ENCODE results near the gene MCF2L2.

MCF2L2 gene

DNA sequence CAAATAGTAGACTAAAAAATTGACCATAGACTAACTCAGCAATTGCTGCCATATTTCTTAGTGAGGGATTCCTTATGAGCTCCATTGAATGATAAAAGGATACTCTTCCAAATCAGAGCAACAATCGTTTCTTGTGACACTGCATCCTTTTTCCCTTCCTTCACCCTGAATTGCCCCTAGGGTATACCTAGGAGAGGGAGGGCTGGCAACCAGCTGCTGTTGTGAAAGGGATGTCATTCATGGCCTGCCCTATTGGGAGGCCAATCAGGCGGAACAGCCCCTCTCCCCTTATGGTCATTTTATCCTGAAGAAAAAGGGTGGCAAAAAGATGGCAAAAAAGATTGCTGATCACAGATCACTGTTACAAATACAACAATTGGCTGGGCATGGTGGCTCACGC, 149.0 kb downstream of the MCF2L2 start:
- no peak for TF ChIP-seq Cebpa-rat (IDR thresholded peaks at IDR 0.05)

DNA sequence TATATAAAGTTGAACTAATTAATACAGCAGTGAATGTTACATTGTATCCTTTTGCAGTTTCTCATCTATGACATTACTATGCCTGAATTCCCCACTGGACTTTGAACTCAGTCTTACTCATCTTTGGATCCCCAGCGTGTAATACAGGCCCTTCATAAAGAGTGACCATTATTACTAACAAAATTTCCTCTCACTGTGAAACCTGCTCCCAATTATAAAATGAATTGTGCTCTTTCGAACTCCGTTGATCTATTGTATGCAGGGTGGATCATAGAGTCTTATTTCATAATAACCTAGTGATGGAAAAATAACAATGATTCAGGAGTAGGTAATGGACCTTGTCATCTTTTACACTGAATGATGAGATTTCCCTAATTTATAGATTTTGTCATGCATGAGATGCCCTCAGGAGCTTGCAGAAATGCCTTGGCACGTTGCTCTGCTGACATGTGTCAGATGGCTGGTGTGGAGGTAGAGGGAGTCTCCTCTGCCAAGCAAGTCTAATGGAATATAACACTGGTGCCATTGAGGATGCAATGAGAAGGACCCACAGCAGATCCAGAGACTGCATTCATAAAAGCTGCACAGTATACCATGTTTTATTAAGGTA, 149.8 kb downstream of the MCF2L2 start:
- Histone ChIP-seq H3K36me3 (no peaks in the 10 kb centered on the region), H3K27ac (no peak overlapping the region), H3K4me1 (peaks cover 8 to 43% (median 30%) of the 10 kb centered on the region in 10 experiments; a peak in 18 of 20 replicates), H3K27me3 (no peaks in the 10 kb centered on the region), H3K9me3 (replicated peaks in 1 of 11) (no peaks in the 10 kb centered on the region), H3K9ac (no peak overlapping the region), H3K4me2 (no peak overlapping the region), H4K20me1 (no peaks in the 10 kb centered on the region), H3K4me3 (no peak overlapping the region)
- no peak for TF ChIP-seq Cebpa-rat (IDR thresholded peaks at IDR 0.05)

More for the DNA sequence above, 149.0 kb downstream of the MCF2L2 start:
- Histone ChIP-seq H3K4me2 (peak overlapping the region in 7 of 11 experiments; percentile 6 to 62 (median 19); a peak in 6 of 22 replicates), H3K9me3 (replicated peaks in 1 of 11) (no peaks in the 10 kb centered on the region), H3K36me3 (no peaks in the 10 kb centered on the region), H3K4me1 (peaks cover 8 to 37% (median 26%) of the 10 kb centered on the region in 10 experiments; a peak in 18 of 20 replicates), H3K27ac (0 out of 22 replicates have a peak overlapping the region, but pooled peaks of 1 of the 11 experiments have one; percentile 7), H3K27me3 (no peaks in the 10 kb centered on the region), H3K9ac (no peak overlapping the region), H4K20me1 (no peaks in the 10 kb centered on the region), H3K4me3 (no peak overlapping the region)

DNA sequence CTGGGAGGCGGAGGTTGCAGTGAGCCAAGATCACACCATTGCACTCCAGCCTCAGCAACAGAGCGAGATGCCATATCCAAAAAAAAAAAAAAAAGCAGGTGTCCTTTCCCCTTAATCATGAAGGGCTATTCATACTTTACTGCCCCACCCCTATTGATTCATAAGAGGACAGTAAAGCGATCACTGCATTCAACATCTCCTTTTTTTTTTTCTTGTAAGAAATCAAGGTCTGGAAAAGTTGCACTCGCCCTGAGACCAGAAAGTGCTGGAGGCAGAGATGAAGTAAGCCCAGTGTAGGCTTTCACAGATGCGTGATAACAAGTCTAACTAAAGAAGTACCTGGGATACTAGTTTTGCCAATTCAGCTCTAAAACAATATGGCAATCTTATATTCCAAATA, 151.2 kb downstream of the MCF2L2 start:
- no peaks in the 10 kb centered on the region for H4K20me1 ChIP-seq
- H3K4me1 ChIP-seq: peaks cover 8 to 56% (median 41%) of the 10 kb centered on the region in 10 experiments; a peak in 18 of 20 replicates
- H3K9ac ChIP-seq: no peak overlapping the region
- no peaks in the 10 kb centered on the region for H3K36me3 ChIP-seq
- no peak for TF ChIP-seq Cebpa-rat (IDR thresholded peaks at IDR 0.05)
- H3K9me3 ChIP-seq (replicated peaks in 1 of 11): no peaks in the 10 kb centered on the region
- H3K4me3 ChIP-seq: no peak overlapping the region
- no peak overlapping the region for H3K27ac ChIP-seq
- no peaks in the 10 kb centered on the region for H3K27me3 ChIP-seq
- H3K4me2 ChIP-seq: no peak overlapping the region

DNA sequence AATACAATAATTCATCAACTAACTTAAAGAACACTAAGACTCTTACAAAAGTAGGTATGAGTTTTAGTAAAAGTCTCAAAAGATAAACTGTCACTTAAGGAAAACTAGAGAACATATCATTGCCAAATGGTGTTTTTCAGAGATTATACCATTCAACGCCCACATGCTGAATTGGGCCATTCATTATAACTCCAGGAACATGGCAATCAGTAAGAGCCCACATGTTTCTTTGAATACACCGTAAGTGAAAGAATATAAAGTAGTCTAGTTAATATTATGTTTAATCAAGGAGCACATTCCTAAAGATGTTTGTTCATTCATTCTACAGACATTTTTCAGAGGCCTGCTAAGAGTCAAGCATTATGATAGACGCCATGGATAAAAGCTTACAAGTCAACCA, 152.5 kb downstream of the MCF2L2 start:
- H3K9me3 ChIP-seq (replicated peaks in 1 of 11): no peaks in the 10 kb centered on the region
- TF ChIP-seq Cebpa-rat (IDR thresholded peaks at IDR 0.05): no peak
- H3K4me3 ChIP-seq: no peak overlapping the region
- H3K27ac ChIP-seq: peak overlapping the region in 10 of 11 experiments; percentile 8 to 74 (median 52); a peak in 14 of 22 replicates
- no peaks in the 10 kb centered on the region for H3K36me3 ChIP-seq
- peaks cover 8 to 55% (median 39%) of the 10 kb centered on the region in 10 experiments; a peak in 18 of 20 replicates for H3K4me1 ChIP-seq
- H4K20me1 ChIP-seq: no peaks in the 10 kb centered on the region
- H3K9ac ChIP-seq: peak overlapping the region in 4 of 11 experiments; percentile 23 to 47 (median 33); a peak in 4 of 22 replicates
- H3K4me2 ChIP-seq: peak overlapping the region; percentile 5 to 76 (median 64); a peak in 19 of 22 replicates
- no peaks in the 10 kb centered on the region for H3K27me3 ChIP-seq

DNA sequence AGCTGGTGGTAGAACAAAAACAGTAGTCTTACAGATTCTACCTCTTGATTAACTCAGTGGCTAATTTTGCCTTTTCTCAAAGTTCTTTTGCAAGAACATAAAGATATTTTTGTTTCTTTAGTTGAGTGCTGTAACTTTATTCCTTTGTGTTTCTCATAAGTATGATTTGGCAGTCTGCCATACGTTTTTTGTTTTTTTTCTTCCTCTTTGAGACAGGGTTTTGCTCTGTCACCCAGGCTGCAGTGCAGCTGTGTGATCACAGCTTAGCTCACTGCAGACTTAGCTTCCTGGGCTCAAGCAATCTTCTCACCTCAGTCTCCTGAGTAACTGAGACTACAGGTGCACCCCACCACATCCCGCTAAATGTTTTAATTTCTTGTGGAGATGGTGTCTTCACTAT, 153.0 kb downstream of the MCF2L2 start:
- H3K4me2 ChIP-seq: peak overlapping the region; percentile 5 to 76 (median 64); a peak in 20 of 22 replicates
- no peaks in the 10 kb centered on the region for H4K20me1 ChIP-seq
- peaks cover 8 to 55% (median 39%) of the 10 kb centered on the region in 10 experiments; a peak in 18 of 20 replicates for H3K4me1 ChIP-seq
- no peaks in the 10 kb centered on the region for H3K9me3 ChIP-seq (replicated peaks in 1 of 11)
- peak overlapping the region in 10 of 11 experiments; percentile 8 to 74 (median 54); a peak in 18 of 22 replicates for H3K27ac ChIP-seq
- no peak for TF ChIP-seq Cebpa-rat (IDR thresholded peaks at IDR 0.05)
- H3K4me3 ChIP-seq: no peak overlapping the region
- peak overlapping the region in 4 of 11 experiments; percentile 23 to 47 (median 33); a peak in 8 of 22 replicates for H3K9ac ChIP-seq
- H3K27me3 ChIP-seq: no peaks in the 10 kb centered on the region
- peaks cover 0 to 5% (median 0%) of the 10 kb centered on the region in 11 experiments; a peak in 5 of 22 replicates for H3K36me3 ChIP-seq

DNA sequence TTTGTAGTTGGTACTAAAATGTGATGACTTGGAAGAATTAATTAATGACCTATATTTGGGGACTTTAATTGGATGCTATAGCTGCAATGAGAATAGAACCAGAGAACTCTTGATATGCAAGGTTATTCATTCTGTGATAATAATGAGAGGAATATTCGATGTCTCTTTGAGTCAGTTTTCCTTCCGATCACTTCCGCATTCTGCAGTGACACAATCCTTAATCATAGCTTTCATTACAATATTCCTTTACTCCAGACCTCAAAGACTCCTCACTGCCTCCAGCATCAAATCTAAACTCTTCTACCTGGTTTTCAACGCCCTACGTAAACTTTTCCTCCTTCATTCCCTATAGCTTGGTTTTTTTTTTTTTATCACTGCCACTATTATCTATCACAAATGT, 153.8 kb downstream of the MCF2L2 start:
- Histone ChIP-seq H3K27me3 (no peaks in the 10 kb centered on the region), H3K9me3 (replicated peaks in 1 of 11) (no peaks in the 10 kb centered on the region), H3K4me3 (no peak overlapping the region), H3K9ac (peak overlapping the region in 3 of 11 experiments; percentile 23 to 47 (median 32); a peak in 3 of 22 replicates), H4K20me1 (no peaks in the 10 kb centered on the region), H3K36me3 (peaks cover 0 to 13% (median 0%) of the 10 kb centered on the region in 11 experiments; a peak in 6 of 22 replicates), H3K27ac (peak overlapping the region in 9 of 11 experiments; percentile 11 to 74 (median 56); a peak in 14 of 22 replicates), H3K4me1 (peaks cover 8 to 55% (median 38%) of the 10 kb centered on the region in 10 experiments; a peak in 18 of 20 replicates), H3K4me2 (peak overlapping the region in 9 of 11 experiments; percentile 27 to 76 (median 64); a peak in 14 of 22 replicates)
- TF ChIP-seq Cebpa-rat (IDR thresholded peaks at IDR 0.05): no peak

DNA sequence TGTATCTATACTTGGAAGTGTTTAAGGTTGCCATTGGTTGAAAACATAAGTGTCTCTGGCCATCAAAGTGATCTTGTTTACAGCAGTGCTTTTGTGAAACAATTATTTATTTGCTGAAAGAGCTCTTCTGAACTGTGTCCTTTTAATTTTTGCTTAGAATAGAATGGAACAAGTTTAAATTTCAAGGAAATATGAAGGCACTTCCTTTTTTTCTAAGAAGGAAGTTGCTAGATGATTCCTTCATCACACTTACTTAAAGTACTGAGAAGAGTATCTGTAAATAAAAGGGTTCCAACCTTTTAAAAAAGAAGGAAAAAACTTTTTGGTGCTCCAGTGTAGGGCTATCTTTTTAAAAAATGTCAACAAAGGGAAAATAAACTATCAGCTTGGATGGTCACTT, 155.6 kb downstream of the MCF2L2 start:
- H3K9ac ChIP-seq: peak overlapping the region in 1 of 11 experiments; percentile 48; a peak in 2 of 22 replicates
- H4K20me1 ChIP-seq: peaks cover 0 to 10% (median 0%) of the 10 kb centered on the region in 11 experiments; a peak in 2 of 22 replicates
- no peaks in the 10 kb centered on the region for H3K27me3 ChIP-seq
- TF ChIP-seq Cebpa-rat (IDR thresholded peaks at IDR 0.05): no peak
- no peak overlapping the region for H3K4me3 ChIP-seq
- H3K4me1 ChIP-seq: peaks cover 8 to 63% (median 34%) of the 10 kb centered on the region in 10 experiments; a peak in 17 of 20 replicates
- H3K9me3 ChIP-seq (replicated peaks in 1 of 11): no peaks in the 10 kb centered on the region
- peaks cover 0 to 21% (median 0%) of the 10 kb centered on the region in 11 experiments; a peak in 6 of 22 replicates for H3K36me3 ChIP-seq
- H3K27ac ChIP-seq: peak overlapping the region in 6 of 11 experiments; percentile 13 to 66 (median 53); a peak in 8 of 22 replicates
- H3K4me2 ChIP-seq: peak overlapping the region in 7 of 11 experiments; percentile 10 to 76 (median 53); a peak in 11 of 22 replicates

DNA sequence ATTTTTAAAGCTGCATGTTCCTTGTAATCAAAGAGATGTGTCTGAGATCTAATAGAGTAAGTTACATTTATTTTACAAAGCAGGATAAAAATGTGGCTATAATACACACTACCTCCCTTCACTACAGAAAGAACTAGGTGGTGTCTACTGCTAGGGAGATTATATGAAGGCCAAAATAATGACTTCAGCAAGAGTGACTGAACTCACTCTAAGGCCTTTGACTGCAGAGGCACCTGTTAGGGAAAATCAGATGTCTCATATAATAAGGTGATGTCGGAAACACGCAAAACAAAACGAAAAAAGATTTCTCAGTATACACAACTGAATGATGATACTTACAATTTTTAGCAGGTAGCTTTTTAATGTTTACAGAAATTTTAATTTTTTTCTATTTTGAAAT, 156.3 kb downstream of the MCF2L2 start:
- Histone ChIP-seq H3K4me3 (no peak overlapping the region), H3K27ac (peak overlapping the region in 3 of 11 experiments; percentile 40 to 66 (median 63); a peak in 3 of 22 replicates), H3K36me3 (peaks cover 0 to 22% (median 0%) of the 10 kb centered on the region in 11 experiments; a peak in 6 of 22 replicates), H3K4me2 (peak overlapping the region in 4 of 11 experiments; percentile 53 to 76 (median 62); a peak in 6 of 22 replicates), H3K4me1 (peaks cover 8 to 67% (median 34%) of the 10 kb centered on the region in 10 experiments; a peak in 17 of 20 replicates), H4K20me1 (peaks cover 0 to 16% (median 0%) of the 10 kb centered on the region in 11 experiments; a peak in 2 of 22 replicates), H3K9me3 (replicated peaks in 1 of 11) (no peaks in the 10 kb centered on the region), H3K9ac (peak overlapping the region in 1 of 11 experiments; percentile 48; a peak in 1 of 22 replicates), H3K27me3 (no peaks in the 10 kb centered on the region)
- TF ChIP-seq Cebpa-rat (IDR thresholded peaks at IDR 0.05): no peak

DNA sequence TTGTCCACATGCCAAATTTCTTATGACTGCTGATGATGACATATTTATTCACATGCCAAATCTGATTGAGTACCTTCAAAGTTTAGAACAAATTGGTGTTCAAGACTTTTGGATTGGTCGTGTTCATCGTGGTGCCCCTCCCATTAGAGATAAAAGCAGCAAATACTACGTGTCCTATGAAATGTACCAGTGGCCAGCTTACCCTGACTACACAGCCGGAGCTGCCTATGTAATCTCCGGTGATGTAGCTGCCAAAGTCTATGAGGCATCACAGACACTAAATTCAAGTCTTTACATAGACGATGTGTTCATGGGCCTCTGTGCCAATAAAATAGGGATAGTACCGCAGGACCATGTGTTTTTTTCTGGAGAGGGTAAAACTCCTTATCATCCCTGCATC, 158.1 kb downstream of the MCF2L2 start:
- Histone ChIP-seq H3K9me3 (replicated peaks in 1 of 11) (no peaks in the 10 kb centered on the region), H3K27me3 (no peaks in the 10 kb centered on the region), H3K4me1 (peaks cover 2 to 59% (median 29%) of the 10 kb centered on the region in 10 experiments; a peak in 17 of 20 replicates), H3K4me3 (no peak overlapping the region), H3K27ac (no peak overlapping the region), H3K9ac (no peak overlapping the region), H3K4me2 (no peak overlapping the region), H4K20me1 (peaks cover 0 to 19% (median 0%) of the 10 kb centered on the region in 11 experiments; a peak in 2 of 22 replicates), H3K36me3 (peaks cover 0 to 27% (median 0%) of the 10 kb centered on the region in 11 experiments; a peak in 6 of 22 replicates)
- no peak for TF ChIP-seq Cebpa-rat (IDR thresholded peaks at IDR 0.05)

Data from BLaER1 treated with 17β-estradiol and CSF1 and Interleukin-3, amounts not matched to agents 10 nM and 100 nM (cell line).